Ascending aorta (tissue), 2 donors: ENCODE results near the gene FAM9A. TPM values are rescaled to one million over a fixed set of nuclear protein-coding genes. Genes with fewer than 3 reads are reported as not detected.
A peak's percentile ranks its signal among the peaks of the same experiment; 100 is the strongest.
"Not testable (repeated sequence)": the region's sequence is repeated elsewhere in the genome, so short reads cannot be mapped to it uniquely, and the experiment has no call there.

ENCODE experiments used
- DNase-seq, 2 donors: peaks; one replicate each; pipeline ENCODE4 v3.0.0-alpha.2; 2019; ENCODE audit warnings: low spot score in 2 of 2
- H3K27ac ChIP-seq, 2 donors: fragments of 200-600 bp; sonication (generic); one replicate each; pipeline ENCODE4 v1.5.1; 2016 to 2017; ENCODE audit warnings: mild to moderate bottlenecking in 1 of 2
- H3K27me3 ChIP-seq: fragments of 200-600 bp; sonication (generic); one replicate; pipeline ENCODE4 v1.5.1; 2017
- H3K36me3 ChIP-seq, 2 donors: fragments of 200-600 bp; sonication (generic); one replicate each; pipeline ENCODE4 v1.5.1; 2016
- H3K4me1 ChIP-seq, 2 donors: fragments of 200-600 bp; sonication (generic); one replicate each; pipeline ENCODE4 v1.5.1; 2016 to 2017; ENCODE audit warnings: mild to moderate bottlenecking in 1 of 2
- H3K4me3 ChIP-seq, 2 donors: fragments of 200-600 bp; sonication (generic); one replicate each; pipeline ENCODE4 v1.5.1; 2016 to 2017; ENCODE audit warnings: mild to moderate bottlenecking in 1 of 2
- H3K9me3 ChIP-seq, 2 donors: fragments of 200-600 bp; sonication (generic); one replicate each; pipeline ENCODE4 v1.5.1; 2016
- CTCF ChIP-seq, 3 experiments: fragments of 200-600 bp in 2 of 3; fragments of 450-650 bp in 1 of 3; sonication (generic) in 2 of 3; IDR thresholded peaks; one replicate each; pipeline ENCODE4 v1.5.1; 2016 to 2019; ENCODE audit warnings: antibody characterized with exemption in 3 of 3, mild to moderate bottlenecking in 1 of 3, moderate library complexity in 1 of 3
- intact Hi-C: fragments of 100-400 bp; cut with DNase I; formaldehyde crosslinking; loops from one replicate; pipeline ENCODE4 v1.15.1; 2023
- total RNA-seq: library from RNA; depleted of rRNA; stranded (reverse); fragments of >200 nt; gene quantifications from one replicate; pipeline ENCODE4 v1.1.0, GENCODE V29; 2016

FAM9A gene
- total RNA-seq, 1 donor from 2014 or later: not detected

GRCh38 chrX:8803326-8803725 is 2.1 kb upstream of the FAM9A start:
- H3K4me3 ChIP-seq: no peak overlapping the region

GRCh38 chrX:8800351-8800750 is 832 bp downstream of the FAM9A start:
- H3K4me1 ChIP-seq, H3K27ac ChIP-seq, H3K4me3 ChIP-seq, H3K27me3 ChIP-seq, H3K9me3 ChIP-seq, intact Hi-C loops, H3K36me3 ChIP-seq, DNase-seq: not testable (repeated sequence)

More at GRCh38 chrX:8803326-8803725, 2.1 kb upstream of the FAM9A start:
- H3K4me1 ChIP-seq: no peaks in the 10 kb centered on the region
- no peaks in the 10 kb centered on the region for H3K9me3 ChIP-seq
- no peaks in the 10 kb centered on the region for H3K36me3 ChIP-seq
- intact Hi-C loops: no loop called here
- H3K27ac ChIP-seq: no peak overlapping the region
- no peaks in the 10 kb centered on the region for H3K27me3 ChIP-seq
- no peak for DNase-seq
- no peak for TF ChIP-seq CTCF (IDR thresholded peaks at IDR 0.05)

- intact Hi-C loops, H3K27ac ChIP-seq, DNase-seq, H3K27me3 ChIP-seq, H3K4me1 ChIP-seq, H3K36me3 ChIP-seq, H3K9me3 ChIP-seq, H3K4me3 ChIP-seq: not testable (repeated sequence)
These were observed 1.9 kb downstream of the FAM9A start for GRCh38 chrX:8799281-8799680.

- intact Hi-C loops, H3K27ac ChIP-seq, DNase-seq: not testable (repeated sequence)
These were observed 2.5 kb downstream of the FAM9A start for GRCh38 chrX:8798702-8799101.

GRCh38 chrX:8787119-8787518 is 14.1 kb downstream of the FAM9A start:
- H3K27me3 ChIP-seq, H3K27ac ChIP-seq, H3K4me1 ChIP-seq, H3K4me3 ChIP-seq, intact Hi-C loops, DNase-seq, H3K9me3 ChIP-seq, H3K36me3 ChIP-seq: not testable (repeated sequence)

More at GRCh38 chrX:8798702-8799101, 2.5 kb downstream of the FAM9A start:
- H3K9me3 ChIP-seq, H3K27me3 ChIP-seq, H3K4me1 ChIP-seq, H3K4me3 ChIP-seq, H3K36me3 ChIP-seq: not testable (repeated sequence)

GRCh38 chrX:8784162-8784561 is 17.0 kb downstream of the FAM9A start:
- no peak for DNase-seq
- Histone ChIP-seq H3K36me3 (no peaks in the 10 kb centered on the region), H3K27ac (no peak overlapping the region), H3K4me3 (no peak overlapping the region), H3K27me3 (no peaks in the 10 kb centered on the region), H3K9me3 (no peaks in the 10 kb centered on the region), H3K4me1 (no peaks in the 10 kb centered on the region)
- intact Hi-C loops: no loop called here
- no peak for TF ChIP-seq CTCF (IDR thresholded peaks at IDR 0.05)

GRCh38 chrX:8783714-8784098 is 17.5 kb downstream of the FAM9A start:
- H3K36me3 ChIP-seq: no peaks in the 10 kb centered on the region
- TF ChIP-seq CTCF (IDR thresholded peaks at IDR 0.05): no peak
- intact Hi-C loops: no loop called here
- no peak overlapping the region for H3K4me3 ChIP-seq
- DNase-seq: no peak
- no peaks in the 10 kb centered on the region for H3K4me1 ChIP-seq
- H3K27me3 ChIP-seq: no peaks in the 10 kb centered on the region
- H3K27ac ChIP-seq: no peak overlapping the region
- no peaks in the 10 kb centered on the region for H3K9me3 ChIP-seq

GRCh38 chrX:8783097-8783713 is 18.0 kb downstream of the FAM9A start:
- TF ChIP-seq CTCF (IDR thresholded peaks at IDR 0.05): peak in 2 of 3 experiments; percentile 24 to 54
- no peaks in the 10 kb centered on the region for H3K4me1 ChIP-seq

More at GRCh38 chrX:8783097-8783713, 18.0 kb downstream of the FAM9A start:
- no peaks in the 10 kb centered on the region for H3K9me3 ChIP-seq
- no peak overlapping the region for H3K4me3 ChIP-seq
- H3K36me3 ChIP-seq: no peaks in the 10 kb centered on the region
- no peak for DNase-seq
- H3K27ac ChIP-seq: no peak overlapping the region
- no peaks in the 10 kb centered on the region for H3K27me3 ChIP-seq
- intact Hi-C loops: no loop called here
